Measurements from ENCODE around the gene PLA2G4B. TPM values are rescaled to one million over a fixed set of nuclear protein-coding genes. Genes with fewer than 3 reads are reported as not detected.

Gene PLA2G4B
- total and polyA plus RNA-seq, 2 of the 8 experiments (the other 6 are each of a cell fraction or from before 2014, with no cell fraction given): 4.2 to 9.2 TPM

GRCh38 chr15:41849861-41850260 is 11.2 kb downstream of the PLA2G4B start (continued):
- TF ChIP-seq SAP30 (IDR thresholded peaks at IDR 0.05; ENCODE audit: insufficient read depth, insufficient replicate concordance, low read length) (no peak), TAF1 (IDR thresholded peaks at IDR 0.05; ENCODE audit: low read depth, low read length) (no peak)
